GM19099 (cell line): ENCODE data around the gene ATG16L1.

Experiments used
- POLR2A ChIP-seq: IDR thresholded peaks from 3 replicates; pipeline ENCODE4 v1.6.1; 2011; ENCODE audit warnings: low read depth; ENCODE audit not compliant: insufficient read length; ENCODE audit errors: extremely low read depth

ATG16L1 gene

DNA sequence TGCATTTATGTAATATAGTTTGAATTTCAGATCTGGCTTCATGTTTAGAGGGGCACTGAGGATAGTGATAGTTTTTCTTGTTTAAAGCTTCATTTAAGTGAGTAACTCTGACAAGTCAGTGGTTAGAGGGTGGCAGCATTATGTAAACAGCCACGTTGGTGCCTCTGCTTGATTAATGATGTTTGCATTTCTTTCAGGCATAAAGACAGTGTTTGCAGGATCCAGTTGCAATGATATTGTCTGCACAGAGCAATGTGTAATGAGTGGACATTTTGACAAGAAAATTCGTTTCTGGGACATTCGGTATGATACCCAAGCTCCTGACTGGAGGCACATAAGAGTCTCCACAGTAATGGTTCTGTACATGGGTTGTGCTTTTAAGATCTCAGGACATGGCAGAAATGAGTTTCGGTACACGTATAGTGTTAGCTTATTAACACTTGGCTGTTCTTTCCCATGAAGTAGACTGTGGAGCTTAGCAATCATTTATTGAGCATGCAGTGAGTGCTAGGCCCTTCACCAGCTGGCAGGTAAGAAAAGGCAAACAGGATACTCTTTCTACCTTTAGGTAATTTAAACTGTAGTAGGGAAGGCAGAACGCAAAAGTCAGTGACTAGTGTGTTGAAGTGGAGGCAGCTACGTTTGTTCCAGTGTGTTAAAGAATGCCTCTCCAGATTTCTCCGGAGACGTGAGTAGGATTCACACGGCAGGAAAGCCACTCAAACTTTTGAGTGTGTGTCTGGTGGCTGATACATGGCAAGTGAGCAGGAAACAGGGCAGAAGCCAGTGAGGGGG lies 38.8 kb downstream of the ATG16L1 start:
- no peak for TF ChIP-seq POLR2A

DNA sequence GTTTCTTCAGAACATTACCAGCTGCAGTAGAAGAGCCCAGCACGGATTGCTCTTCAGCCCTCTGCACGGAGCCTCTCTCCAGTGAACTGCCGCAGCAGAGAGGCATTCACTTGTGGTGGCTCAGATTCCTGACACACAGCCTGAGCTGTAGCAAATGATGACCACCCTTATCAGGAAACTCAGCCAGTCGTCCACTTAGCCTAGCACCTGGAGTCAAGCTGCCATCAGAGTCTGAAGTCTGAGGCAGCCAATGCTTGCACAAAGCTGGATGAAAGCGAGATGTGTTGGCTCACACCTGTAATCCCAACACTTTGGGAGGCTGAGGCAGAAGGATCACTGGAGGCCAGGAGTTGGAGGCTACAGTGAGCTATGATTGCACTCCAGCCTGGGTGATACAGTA lies 44.4 kb downstream of the ATG16L1 start:
- no peak for TF ChIP-seq POLR2A

DNA sequence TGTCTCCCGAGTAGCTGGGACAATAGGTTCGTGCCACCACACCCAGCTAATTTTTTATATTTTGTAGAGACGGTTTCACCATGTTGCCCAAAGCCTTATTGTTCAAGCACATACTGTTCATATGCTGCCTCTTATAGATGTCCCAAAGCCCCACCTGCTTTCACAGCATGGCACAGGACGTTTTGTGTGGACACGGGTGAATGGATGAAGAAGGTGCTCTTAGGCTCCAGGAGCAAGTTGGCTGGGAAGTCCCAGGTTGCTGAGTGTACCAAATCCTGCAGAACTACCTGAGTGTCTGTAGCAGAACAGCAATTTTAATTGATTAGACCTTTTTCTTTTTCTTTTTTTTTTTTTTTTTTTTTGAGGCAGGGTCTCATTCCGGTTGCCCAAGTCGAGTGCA lies 45.6 kb downstream of the ATG16L1 start:
- TF ChIP-seq POLR2A = no peak

DNA sequence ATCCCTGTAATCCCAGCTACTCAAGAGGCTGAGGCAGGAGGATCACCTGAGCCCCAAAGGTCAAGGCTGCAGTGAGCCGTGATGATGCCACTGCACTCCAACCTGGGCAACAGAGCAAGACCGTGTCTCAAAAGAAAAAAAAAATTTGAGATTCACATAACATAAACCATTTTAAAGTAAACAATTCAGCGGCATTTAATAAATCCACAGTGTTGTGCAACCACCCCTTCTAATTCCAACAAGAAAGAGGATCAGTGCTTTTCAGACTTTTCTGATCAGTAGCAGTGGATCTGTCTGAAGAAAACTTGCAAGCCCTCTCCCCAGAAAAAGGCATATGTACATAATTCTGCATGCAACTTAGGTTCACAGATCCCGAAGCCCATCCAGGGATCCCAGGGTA lies 48.9 kb downstream of the ATG16L1 start:
- no peak for TF ChIP-seq POLR2A

DNA sequence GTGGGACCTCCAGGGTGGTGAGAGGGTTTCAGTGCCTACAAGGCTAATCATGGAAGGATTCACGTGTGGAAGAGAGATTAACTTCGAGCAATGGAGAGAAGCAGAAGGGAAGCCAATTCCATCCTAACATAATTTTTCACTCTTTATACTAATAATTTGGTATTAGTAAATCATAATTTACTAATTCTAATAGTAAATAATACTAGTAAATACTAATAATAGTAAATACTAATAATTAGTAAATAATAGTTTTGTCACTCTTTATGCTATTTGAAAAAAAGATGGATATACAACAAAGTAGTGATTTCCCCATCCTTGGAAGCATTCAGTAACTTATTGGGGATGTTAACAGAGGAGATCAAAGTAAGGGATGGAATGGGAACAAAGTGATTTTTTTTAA lies 49.8 kb downstream of the ATG16L1 start:
- TF ChIP-seq POLR2A = no peak

DNA sequence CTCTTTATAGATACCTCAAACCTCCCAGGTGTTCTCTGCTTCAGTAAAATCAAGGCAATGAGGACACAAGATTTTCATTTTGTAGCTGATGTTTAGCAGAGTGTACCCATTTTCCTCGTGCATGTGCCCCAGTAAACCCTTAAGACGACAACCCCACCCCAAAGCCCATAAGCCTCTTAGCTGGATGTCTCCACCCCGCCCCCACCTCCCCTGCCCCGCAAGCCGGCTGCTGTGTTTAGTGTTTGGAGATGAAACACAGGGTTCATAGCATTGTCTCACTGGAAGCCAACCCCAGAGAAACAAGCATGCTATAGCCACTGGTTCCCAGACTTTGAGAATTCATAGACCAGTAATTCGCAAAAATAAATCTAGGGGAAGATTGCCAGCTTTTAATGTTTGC lies 50.3 kb downstream of the ATG16L1 start:
- no peak for TF ChIP-seq POLR2A

DNA sequence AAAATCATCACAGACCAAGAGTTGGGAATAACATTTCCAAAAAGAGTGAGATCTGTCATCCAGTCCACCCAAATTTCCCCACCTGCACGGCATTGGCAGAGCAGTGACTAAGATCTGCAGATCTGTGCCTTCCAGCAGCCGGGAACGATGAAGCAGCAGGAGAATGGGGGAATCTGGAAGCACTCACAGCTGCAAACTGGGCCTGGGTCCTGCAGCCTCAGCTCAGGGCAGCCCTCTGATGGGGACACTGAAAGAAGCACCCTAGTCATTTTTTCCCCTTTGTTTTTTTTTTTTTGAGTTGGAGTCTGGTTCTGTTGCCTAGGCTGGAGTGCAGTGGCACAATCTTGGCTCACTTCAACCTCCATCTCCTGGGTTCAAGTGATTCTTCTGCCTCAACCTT lies 51.8 kb downstream of the ATG16L1 start:
- TF ChIP-seq POLR2A = no peak

DNA sequence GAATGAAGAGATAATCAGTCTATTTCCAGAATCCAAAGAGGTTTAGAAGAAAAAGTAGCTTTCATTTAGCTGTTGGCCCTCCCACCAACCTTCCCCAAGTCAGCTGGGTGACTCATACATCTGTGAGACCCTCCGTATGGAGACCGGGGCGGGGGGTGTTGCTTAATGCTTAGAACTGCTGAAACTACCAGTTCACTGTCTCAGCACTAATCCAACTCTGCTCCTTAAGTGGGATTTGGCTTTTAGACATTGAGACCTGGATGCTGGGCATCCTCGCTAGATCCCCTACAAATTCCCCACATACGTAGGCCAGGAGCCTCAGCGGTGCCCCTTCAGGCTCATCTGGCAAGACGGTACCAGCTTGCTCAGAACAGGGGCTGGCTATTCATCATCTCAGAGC lies 56.1 kb downstream of the ATG16L1 start, which contains the start of gene SAG:
TSS of gene SAG (plus strand) at position 252 of the 400 bp plus-strand sequence. CDS start 1,374 bp downstream, outside the sequence.
- TF ChIP-seq POLR2A = no peak

DNA sequence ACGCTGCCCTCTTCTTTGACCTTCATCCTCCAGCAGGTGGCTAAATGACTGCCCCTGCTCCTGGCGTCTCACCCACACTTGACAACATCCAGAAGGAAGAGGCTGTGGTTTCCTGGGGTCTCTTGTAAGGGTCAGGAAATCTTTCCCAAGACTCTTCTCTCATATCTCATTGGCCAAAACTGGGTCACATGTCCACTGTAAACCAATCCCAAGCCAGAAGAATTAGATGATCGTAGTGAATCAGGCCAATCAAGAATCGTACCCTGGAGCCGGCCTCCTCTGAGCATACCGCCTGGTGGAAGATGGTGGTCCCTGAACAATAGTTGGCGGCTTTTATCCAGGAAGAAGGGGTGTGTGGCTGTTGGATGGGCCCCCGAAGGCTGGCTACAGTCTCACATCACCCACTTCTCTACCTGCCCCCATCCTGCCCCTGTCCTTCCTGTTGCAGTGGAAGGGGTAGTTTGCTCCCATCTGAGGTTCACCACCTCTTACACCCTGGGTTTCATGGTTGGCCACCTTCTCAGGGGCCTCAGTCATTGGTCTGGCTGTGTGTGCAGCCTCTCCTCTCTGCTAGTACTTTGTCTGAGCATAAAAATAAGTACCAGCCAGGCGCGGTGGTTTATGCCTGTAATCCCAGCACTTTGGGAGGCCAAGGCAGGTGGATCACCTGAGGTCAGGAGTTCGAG lies 59.9 kb downstream of the ATG16L1 start:
- TF ChIP-seq POLR2A = no peak

DNA sequence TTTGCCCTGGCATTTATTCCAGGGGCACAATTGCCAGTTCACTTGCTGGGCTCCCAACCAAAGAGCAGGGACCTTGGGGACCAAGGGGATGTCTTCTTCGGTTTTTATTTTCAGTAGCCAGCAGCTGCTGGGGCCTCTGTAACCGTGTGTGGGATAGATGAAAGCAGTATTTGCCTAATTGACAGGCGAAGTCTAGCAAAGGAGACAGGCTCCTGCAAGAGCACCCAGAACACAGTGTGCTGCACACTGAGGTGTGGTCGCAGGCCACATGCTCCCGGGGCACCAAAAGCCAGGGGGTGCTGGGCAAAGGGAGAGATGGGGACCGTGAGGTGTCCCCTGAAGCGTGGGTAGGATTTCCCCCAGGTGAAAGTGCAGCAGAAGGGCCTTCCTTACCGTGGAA lies 61.4 kb downstream of the ATG16L1 start:
- TF ChIP-seq POLR2A = no peak

DNA sequence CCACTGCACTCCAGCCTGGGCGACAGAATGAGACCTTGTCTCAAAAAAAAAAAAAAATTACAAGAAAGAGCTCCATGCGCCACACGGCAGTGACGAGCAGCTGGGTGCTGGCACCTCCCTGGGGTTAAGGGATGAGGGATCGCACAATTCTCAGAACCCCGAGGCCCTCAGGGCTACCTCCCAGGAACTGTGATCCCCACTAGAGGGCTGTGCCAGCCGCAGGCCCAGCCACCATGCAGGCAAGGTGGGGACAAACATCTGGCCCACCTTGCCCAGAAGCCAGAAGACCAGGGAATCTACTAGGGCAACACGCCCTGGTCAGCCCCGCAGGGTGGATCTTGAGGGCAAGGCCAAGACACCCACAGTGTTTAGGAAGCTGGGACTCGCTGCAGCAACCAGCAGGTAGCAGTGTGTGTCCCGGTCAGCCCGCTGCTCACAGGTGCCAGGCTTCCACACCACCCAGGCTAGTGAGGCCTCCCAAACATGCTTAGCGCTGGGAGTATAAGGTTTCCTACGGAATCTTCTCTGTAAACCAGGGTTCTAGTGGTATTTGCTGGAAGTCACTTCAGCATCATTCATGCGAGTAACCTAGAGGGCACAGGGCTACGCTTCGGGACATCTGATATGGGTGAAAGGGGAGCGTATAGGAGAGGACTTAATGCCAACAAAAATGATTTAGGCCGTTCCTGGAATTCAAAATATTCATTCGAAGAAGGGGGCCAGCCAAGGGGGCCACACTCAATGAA lies 62.9 kb downstream of the ATG16L1 start:
- no peak for TF ChIP-seq POLR2A

DNA sequence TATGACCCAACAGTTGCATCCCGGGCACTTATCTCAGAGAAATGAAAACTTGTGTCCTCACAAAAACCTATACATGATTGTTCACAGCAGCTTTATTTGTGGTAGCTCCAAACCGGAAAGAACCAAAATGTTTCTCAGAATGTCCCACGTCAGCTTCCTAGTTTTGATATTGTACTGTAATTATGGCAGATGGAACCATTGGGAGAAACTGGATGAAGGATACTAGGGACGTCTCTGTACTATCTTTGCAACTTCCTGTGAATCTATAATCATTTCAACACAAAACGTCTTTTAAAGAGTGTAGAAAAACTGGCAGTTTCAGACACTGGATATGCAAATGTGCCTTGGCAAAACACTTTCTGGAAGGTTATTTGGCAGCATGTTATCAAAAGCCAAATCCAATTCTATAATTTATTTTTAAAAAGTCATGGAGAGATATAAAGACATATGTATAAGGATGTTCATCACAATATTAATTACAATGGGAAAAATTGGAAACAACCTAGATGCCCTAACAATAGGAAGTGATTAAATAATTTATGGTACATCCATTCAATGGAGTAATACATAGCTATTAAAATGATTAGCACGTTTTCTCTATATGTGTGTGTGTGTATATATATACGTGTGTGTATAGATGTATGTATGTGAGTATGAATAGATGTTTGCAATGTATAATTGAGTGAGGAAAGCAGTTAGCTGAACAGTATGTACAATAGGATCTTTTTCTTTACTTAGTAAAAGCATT lies 65.9 kb downstream of the ATG16L1 start:
- no peak for TF ChIP-seq POLR2A

DNA sequence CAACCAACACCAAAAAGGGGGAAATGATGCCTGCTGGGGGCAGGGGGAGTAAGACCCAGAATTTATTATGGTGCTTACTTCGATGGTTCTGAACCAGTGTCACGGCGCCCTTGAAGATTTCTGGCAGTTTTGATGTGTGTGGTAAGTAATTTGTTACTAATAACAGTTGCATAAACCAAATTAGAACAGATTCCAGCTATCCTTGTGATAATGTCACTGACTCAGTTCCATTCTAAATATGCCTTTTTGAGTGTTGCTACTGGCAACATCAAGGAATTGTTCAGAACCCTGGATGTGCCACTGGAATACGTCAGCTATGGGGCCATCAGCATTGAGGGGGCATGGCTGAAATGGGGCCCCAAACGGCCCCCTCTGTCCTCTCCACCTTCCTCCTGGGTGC lies 67.8 kb downstream of the ATG16L1 start:
- TF ChIP-seq POLR2A = no peak

DNA sequence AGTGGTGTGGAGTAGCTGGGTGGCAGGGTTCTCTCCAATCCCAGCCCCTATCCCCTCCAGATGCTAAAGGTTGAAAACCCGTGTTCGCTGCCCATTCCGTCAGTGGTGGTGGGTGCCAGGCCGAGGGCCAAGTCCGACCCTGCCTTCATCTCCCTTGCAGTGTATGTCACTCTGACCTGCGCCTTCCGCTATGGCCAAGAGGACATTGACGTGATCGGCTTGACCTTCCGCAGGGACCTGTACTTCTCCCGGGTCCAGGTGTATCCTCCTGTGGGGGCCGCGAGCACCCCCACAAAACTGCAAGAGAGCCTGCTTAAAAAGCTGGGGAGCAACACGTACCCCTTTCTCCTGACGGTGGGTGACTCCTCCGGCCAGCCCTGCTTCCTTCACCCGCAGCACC lies 69.0 kb downstream of the ATG16L1 start:
- no peak for TF ChIP-seq POLR2A

DNA sequence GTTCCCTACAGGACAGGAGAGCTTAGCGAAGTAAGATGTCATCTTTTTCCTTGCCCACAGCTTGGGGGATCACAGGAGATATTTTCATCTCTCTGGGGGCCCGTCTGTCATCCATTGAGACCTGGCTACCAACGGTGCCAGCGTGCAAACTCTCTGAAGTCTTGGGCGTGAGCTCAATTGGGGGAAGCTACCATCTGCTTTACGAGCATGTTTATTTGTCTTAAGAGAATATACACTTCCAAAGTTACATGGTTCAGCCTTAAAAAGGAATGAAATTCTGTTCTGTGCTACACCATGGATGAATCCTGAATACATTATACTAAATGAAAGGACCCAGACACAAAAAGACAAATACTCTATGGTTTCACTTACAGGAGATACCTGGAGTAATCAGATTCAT lies 69.7 kb downstream of the ATG16L1 start:
- TF ChIP-seq POLR2A = no peak
